ENCODE results near the gene LCN15. TPM values are rescaled to one million over a fixed set of nuclear protein-coding genes. Genes with fewer than 3 reads are reported as not detected.

Gene LCN15
- total and polyA plus RNA-seq, 10 of the 15 experiments (the other 5 are each of a cell fraction or from before 2014, with no cell fraction given): 0.37 to 0.50 TPM; not detected in 8

DNA sequence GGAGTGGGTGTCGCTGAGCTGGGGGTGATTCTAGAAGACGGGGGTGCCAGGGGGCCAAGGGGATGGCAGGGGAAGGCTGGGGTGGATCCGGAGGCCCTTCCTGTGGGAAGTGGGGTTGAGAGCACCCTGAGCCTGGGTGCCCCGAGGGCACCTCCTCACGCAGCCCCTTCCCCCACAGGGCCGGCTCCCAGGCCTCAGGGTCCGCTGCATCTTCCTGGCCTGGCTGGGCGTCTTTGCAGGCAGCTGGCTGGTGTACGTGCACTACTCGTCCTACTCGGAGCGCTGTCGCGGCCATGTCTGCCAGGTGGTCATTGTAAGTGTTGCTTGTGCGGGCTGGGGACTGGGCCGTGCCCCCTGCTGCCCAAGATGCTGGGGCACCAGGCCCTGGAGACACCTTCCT is 46.9 kb downstream of the LCN15 start (continued):
- TF ChIP-seq, protein P1, sequence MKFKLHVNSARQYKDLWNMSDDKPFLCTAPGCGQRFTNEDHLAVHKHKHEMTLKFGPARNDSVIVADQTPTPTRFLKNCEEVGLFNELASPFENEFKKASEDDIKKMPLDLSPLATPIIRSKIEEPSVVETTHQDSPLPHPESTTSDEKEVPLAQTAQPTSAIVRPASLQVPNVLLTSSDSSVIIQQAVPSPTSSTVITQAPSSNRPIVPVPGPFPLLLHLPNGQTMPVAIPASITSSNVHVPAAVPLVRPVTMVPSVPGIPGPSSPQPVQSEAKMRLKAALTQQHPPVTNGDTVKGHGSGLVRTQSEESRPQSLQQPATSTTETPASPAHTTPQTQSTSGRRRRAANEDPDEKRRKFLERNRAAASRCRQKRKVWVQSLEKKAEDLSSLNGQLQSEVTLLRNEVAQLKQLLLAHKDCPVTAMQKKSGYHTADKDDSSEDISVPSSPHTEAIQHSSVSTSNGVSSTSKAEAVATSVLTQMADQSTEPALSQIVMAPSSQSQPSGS (IDR thresholded peaks at IDR 0.05; ENCODE audit: low read length): no peak

DNA sequence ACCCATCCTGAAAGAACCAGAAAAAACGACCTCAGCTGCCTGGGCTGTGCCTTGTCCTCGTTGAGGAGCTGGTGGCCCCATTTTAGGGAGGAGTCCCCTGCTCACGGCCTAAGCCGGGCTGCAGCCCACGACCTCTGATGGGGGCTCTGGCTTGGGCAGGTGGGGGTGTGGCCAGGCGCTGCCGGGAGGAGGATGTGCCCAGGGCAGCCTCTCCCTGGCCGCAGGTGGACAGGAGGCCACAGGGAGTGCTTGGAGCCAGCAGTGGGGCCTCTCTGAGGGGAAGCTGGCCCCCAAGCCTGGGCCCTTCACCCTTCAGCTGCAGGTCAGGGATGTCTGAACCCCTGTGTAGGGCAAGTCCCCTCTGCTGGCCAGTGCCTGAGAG is 49.4 kb downstream of the LCN15 start:
- POLR2A ChIA-PET: no interaction called here
- no peak for FAIRE-seq
- H3K79me2 ChIP-seq (ENCODE audit: control insufficient read depth, insufficient read depth, low read length): no peaks in the 10 kb centered on the region

More for the DNA sequence above, 49.4 kb downstream of the LCN15 start:
- H4K20me1 ChIP-seq (ENCODE audit: control insufficient read depth, insufficient read depth): no peaks in the 10 kb centered on the region
- DNase-seq (ENCODE audit: low read depth, low spot score) (no peak), ATAC-seq (no peak)
- SMC1A ChIA-PET (ENCODE audit: uncharacterized antibody, unreplicated experiment): no interaction called here
- H3K9me3 ChIP-seq (replicated peaks; ENCODE audit: control insufficient read depth, insufficient read depth, low read length): no peaks in the 10 kb centered on the region
- CTCF ChIA-PET: no interaction called here
- TF ChIP-seq, protein P2, sequence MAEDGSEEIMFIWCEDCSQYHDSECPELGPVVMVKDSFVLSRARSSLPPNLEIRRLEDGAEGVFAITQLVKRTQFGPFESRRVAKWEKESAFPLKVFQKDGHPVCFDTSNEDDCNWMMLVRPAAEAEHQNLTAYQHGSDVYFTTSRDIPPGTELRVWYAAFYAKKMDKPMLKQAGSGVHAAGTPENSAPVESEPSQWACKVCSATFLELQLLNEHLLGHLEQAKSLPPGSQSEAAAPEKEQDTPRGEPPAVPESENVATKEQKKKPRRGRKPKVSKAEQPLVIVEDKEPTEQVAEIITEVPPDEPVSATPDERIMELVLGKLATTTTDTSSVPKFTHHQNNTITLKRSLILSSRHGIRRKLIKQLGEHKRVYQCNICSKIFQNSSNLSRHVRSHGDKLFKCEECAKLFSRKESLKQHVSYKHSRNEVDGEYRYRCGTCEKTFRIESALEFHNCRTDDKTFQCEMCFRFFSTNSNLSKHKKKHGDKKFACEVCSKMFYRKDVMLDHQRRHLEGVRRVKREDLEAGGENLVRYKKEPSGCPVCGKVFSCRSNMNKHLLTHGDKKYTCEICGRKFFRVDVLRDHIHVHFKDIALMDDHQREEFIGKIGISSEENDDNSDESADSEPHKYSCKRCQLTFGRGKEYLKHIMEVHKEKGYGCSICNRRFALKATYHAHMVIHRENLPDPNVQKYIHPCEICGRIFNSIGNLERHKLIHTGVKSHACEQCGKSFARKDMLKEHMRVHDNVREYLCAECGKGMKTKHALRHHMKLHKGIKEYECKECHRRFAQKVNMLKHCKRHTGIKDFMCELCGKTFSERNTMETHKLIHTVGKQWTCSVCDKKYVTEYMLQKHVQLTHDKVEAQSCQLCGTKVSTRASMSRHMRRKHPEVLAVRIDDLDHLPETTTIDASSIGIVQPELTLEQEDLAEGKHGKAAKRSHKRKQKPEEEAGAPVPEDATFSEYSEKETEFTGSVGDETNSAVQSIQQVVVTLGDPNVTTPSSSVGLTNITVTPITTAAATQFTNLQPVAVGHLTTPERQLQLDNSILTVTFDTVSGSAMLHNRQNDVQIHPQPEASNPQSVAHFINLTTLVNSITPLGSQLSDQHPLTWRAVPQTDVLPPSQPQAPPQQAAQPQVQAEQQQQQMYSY (CRISPR knock-in tag; IDR thresholded peaks at IDR 0.05): no peak
- TF ChIP-seq HCFC1 (IDR thresholded peaks at IDR 0.05; ENCODE audit: low read length) (no peak), NFXL1 (IDR thresholded peaks at IDR 0.05; ENCODE audit: borderline replicate concordance) (no peak), RUNX3 (IDR thresholded peaks at IDR 0.05; ENCODE audit: low read length) (no peak)
- TF ChIP-seq, protein P3, sequence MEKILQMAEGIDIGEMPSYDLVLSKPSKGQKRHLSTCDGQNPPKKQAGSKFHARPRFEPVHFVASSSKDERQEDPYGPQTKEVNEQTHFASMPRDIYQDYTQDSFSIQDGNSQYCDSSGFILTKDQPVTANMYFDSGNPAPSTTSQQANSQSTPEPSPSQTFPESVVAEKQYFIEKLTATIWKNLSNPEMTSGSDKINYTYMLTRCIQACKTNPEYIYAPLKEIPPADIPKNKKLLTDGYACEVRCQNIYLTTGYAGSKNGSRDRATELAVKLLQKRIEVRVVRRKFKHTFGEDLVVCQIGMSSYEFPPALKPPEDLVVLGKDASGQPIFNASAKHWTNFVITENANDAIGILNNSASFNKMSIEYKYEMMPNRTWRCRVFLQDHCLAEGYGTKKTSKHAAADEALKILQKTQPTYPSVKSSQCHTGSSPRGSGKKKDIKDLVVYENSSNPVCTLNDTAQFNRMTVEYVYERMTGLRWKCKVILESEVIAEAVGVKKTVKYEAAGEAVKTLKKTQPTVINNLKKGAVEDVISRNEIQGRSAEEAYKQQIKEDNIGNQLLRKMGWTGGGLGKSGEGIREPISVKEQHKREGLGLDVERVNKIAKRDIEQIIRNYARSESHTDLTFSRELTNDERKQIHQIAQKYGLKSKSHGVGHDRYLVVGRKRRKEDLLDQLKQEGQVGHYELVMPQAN (conservative IDR thresholded peaks at IDR 0.05): no peak
- H3K9ac ChIP-seq (ENCODE audit: control insufficient read depth, insufficient read depth, low read length): no peak overlapping the region
- no peak overlapping the region for H3K27ac ChIP-seq (ENCODE audit: control insufficient read depth, insufficient read depth)
- H2AFZ ChIP-seq (ENCODE audit: control insufficient read depth, low read depth, low read length): no peak overlapping the region
- peaks cover 2 to 7% of the 10 kb centered on the region in 2 experiments for H3K27me3 ChIP-seq (replicated peaks in 1 of 2; ENCODE audit: control insufficient read depth in 2 of 2, insufficient read depth in 2 of 2, low read length in 1 of 2)
- H3K4me3 ChIP-seq: no peak overlapping the region
- no peaks in the 10 kb centered on the region for H3K36me3 ChIP-seq (ENCODE audit: control insufficient read depth in 2 of 2, insufficient read depth in 2 of 2, low read length in 1 of 2)
- no peaks in the 10 kb centered on the region for H3K4me1 ChIP-seq (ENCODE audit: control insufficient read depth, insufficient read depth, low read length)
- 1% methylated on average over 8 of the region's 8 CpGs for WGBS (ENCODE audit: insufficient coverage, insufficient replicate concordance, low lambda C conversion rate, missing lambda C conversion rate)
- intact Hi-C loops (cut with micrococcal nuclease; ENCODE audit: unreplicated experiment): no loop called here
- no TSS peak for BruUV-seq (replicated peaks)
- H3K4me2 ChIP-seq (ENCODE audit: control insufficient read depth, insufficient read depth): no peak overlapping the region
- in situ Hi-C loops (cut with MboI): no loop called here
- RAD21 ChIA-PET (ENCODE audit: unreplicated experiment): no interaction called here
